GDM1 (cell line): Measurements from ENCODE around the gene PSAP.

Experiments
- DNase-seq: peaks from one replicate; lab custom pipeline; 2025; lab: John Stamatoyannopoulos, UW

The PSAP gene

GRCh38 chr10:71766717-71767419 lies 84.2 kb downstream of the PSAP start:
- DNase-seq, result no peak
